Suprapubic skin (tissue), 4 donors: ENCODE results near the gene NAP1L4. TPM values are rescaled to one million over a fixed set of nuclear protein-coding genes. Genes with fewer than 3 reads are reported as not detected.

Experiments
- DNase-seq, 2 donors: peaks; one replicate each; pipeline ENCODE4 v3.0.0-alpha.2; 2019; ENCODE audit warnings: low spot score in 2 of 2
- H3K27ac ChIP-seq: fragments of 200-600 bp; sonication (generic); one replicate; pipeline ENCODE4 v1.5.1; 2019
- H3K27me3 ChIP-seq: fragments of 200-600 bp; sonication (generic); one replicate; pipeline ENCODE4 v1.5.1; 2019
- H3K36me3 ChIP-seq: fragments of 200-600 bp; sonication (generic); one replicate; pipeline ENCODE4 v1.5.1; 2019
- H3K4me1 ChIP-seq: fragments of 200-600 bp; sonication (generic); one replicate; pipeline ENCODE4 v1.5.1; 2019
- H3K4me3 ChIP-seq: fragments of 200-600 bp; sonication (generic); one replicate; pipeline ENCODE4 v1.5.1; 2019; ENCODE audit warnings: mild to moderate bottlenecking
- H3K9me3 ChIP-seq: fragments of 200-600 bp; sonication (generic); one replicate; pipeline ENCODE4 v1.5.1; 2019
- CTCF ChIP-seq, 2 donors: fragments of 200-600 bp in 1 of 2; fragments of 450-650 bp in 1 of 2; sonication (generic) in 1 of 2; IDR thresholded peaks; one replicate each; pipeline ENCODE4 v1.5.1; 2016 to 2019; ENCODE audit warnings: antibody characterized with exemption in 2 of 2, mild to moderate bottlenecking in 1 of 2, moderate library complexity in 1 of 2
- EP300 ChIP-seq: sonication (generic); formaldehyde crosslinking; IDR thresholded peaks from one replicate; pipeline ENCODE4 v1.6.1; 2017; ENCODE audit warnings: antibody characterized with exemption
- POLR2A ChIP-seq, 2 donors: fragments of 450-650 bp; IDR thresholded peaks; one replicate each; pipeline ENCODE4 v1.6.1; 2017; ENCODE audit warnings: antibody characterized with exemption in 2 of 2, mild to moderate bottlenecking in 2 of 2, moderate library complexity in 2 of 2
- POLR2AphosphoS5 ChIP-seq, 3 donors: sonication (generic); formaldehyde crosslinking; IDR thresholded peaks; one replicate each; pipeline ENCODE4 v1.6.1; 2017; ENCODE audit warnings: antibody characterized with exemption in 3 of 3
- WGBS: methylation state at CpG from one replicate; pipeline ENCODE4 v1.1.5; 2018; 5-methylcytosine and 5-hydroxymethylcytosine counted together
- total RNA-seq, 4 donors: library from RNA; depleted of rRNA; stranded (reverse); fragments of >200 nt; gene quantifications; one replicate each; pipeline ENCODE4 v1.1.0, GENCODE V29; 2016

NAP1L4 gene
- total RNA-seq, 4 donors from 2014 or later = 70.7 to 150 (median 97.5) TPM

- no peak for DNase-seq
- Histone ChIP-seq H3K4me1 (peaks cover 40% of the 10 kb centered on the region), H3K4me3 (peak overlapping the region; percentile 94), H3K27ac (no peak overlapping the region), H3K27me3 (no peaks in the 10 kb centered on the region), H3K36me3 (no peaks in the 10 kb centered on the region), H3K9me3 (no peaks in the 10 kb centered on the region)
- no peak for TF ChIP-seq POLR2AphosphoS5 (IDR thresholded peaks at IDR 0.05)
- no peak for TF ChIP-seq EP300
- TF ChIP-seq CTCF (IDR thresholded peaks at IDR 0.05) = no peak
- no peak for TF ChIP-seq POLR2A (IDR thresholded peaks at IDR 0.05)
- 74% methylated on average over 2 of the region's 7 CpGs for WGBS
These were observed 832 bp upstream of the NAP1L4 start for GRCh38 chr11:2992997-2993325.

GRCh38 chr11:2991452-2992233, 486 bp downstream of the NAP1L4 start:
- peak overlapping the region; percentile 99 for H3K27ac ChIP-seq
- peaks cover 52% of the 10 kb centered on the region for H3K4me1 ChIP-seq
- H3K27me3 ChIP-seq = no peaks in the 10 kb centered on the region
- DNase-seq = peak; percentile 64 to 83
- 0% methylated on average over 8 of the region's 79 CpGs for WGBS
- H3K9me3 ChIP-seq = no peaks in the 10 kb centered on the region
- peak overlapping the region; percentile 94 for H3K4me3 ChIP-seq
- TF ChIP-seq POLR2AphosphoS5 (IDR thresholded peaks at IDR 0.05) (peak in 1 of 3 donors; percentile 21), POLR2A (IDR thresholded peaks at IDR 0.05) (no peak)
- no peaks in the 10 kb centered on the region for H3K36me3 ChIP-seq

- Histone ChIP-seq H3K27ac (peak overlapping the region; percentile 99), H3K36me3 (no peaks in the 10 kb centered on the region), H3K4me1 (peaks cover 53% of the 10 kb centered on the region), H3K27me3 (no peaks in the 10 kb centered on the region), H3K9me3 (no peaks in the 10 kb centered on the region), H3K4me3 (peak overlapping the region; percentile 94)
- TF ChIP-seq POLR2A (IDR thresholded peaks at IDR 0.05) (no peak), CTCF (IDR thresholded peaks at IDR 0.05) (no peak), POLR2AphosphoS5 (IDR thresholded peaks at IDR 0.05) (no peak), EP300 (no peak)
- WGBS = 3% methylated on average over 17 of the region's 17 CpGs
- DNase-seq = peak in 1 of 2 donors; percentile 56
These were observed 1.3 kb downstream of the NAP1L4 start for GRCh38 chr11:2990617-2991451.

- Histone ChIP-seq H3K4me3 (peak overlapping the region; percentile 94), H3K9me3 (no peaks in the 10 kb centered on the region), H3K4me1 (peaks cover 53% of the 10 kb centered on the region), H3K27me3 (no peaks in the 10 kb centered on the region), H3K27ac (peak overlapping the region; percentile 49), H3K36me3 (no peaks in the 10 kb centered on the region)
- DNase-seq = no peak
- 32% methylated on average over 3 of the region's 3 CpGs for WGBS
- TF ChIP-seq POLR2AphosphoS5 (IDR thresholded peaks at IDR 0.05) (no peak), POLR2A (IDR thresholded peaks at IDR 0.05) (no peak), CTCF (IDR thresholded peaks at IDR 0.05) (no peak), EP300 (no peak)
These were observed 2.6 kb downstream of the NAP1L4 start for GRCh38 chr11:2989551-2989950.

- WGBS = 31% methylated on average over 4 of the region's 4 CpGs
- Histone ChIP-seq H3K27me3 (no peaks in the 10 kb centered on the region), H3K9me3 (no peaks in the 10 kb centered on the region), H3K4me3 (peak overlapping the region; percentile 94), H3K4me1 (peaks cover 53% of the 10 kb centered on the region), H3K36me3 (no peaks in the 10 kb centered on the region), H3K27ac (peak overlapping the region; percentile 49)
- TF ChIP-seq EP300 = no peak
- TF ChIP-seq POLR2A (IDR thresholded peaks at IDR 0.05) = no peak
- no peak for TF ChIP-seq POLR2AphosphoS5 (IDR thresholded peaks at IDR 0.05)
- TF ChIP-seq CTCF (IDR thresholded peaks at IDR 0.05) = no peak
- DNase-seq = no peak
These were observed 3.1 kb downstream of the NAP1L4 start for GRCh38 chr11:2989006-2989405.
